Activated T-helper 9 cell treated with anti-CD3 and anti-CD28 coated beads, Interleukin-2, amount 50 U/mL, for 16 hours (primary cell): ENCODE results near the gene GON7.
"Not testable (repeated sequence)": the region's sequence is repeated elsewhere in the genome, so short reads cannot be mapped to it uniquely, and the experiment has no call there.

Experiments
- DNase-seq: peaks from one replicate; pipeline ENCODE4 v3.0.0-alpha.2; 2020; ENCODE audit warnings: low read depth

GON7 gene, protein sequence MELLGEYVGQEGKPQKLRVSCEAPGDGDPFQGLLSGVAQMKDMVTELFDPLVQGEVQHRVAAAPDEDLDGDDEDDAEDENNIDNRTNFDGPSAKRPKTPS

DNA sequence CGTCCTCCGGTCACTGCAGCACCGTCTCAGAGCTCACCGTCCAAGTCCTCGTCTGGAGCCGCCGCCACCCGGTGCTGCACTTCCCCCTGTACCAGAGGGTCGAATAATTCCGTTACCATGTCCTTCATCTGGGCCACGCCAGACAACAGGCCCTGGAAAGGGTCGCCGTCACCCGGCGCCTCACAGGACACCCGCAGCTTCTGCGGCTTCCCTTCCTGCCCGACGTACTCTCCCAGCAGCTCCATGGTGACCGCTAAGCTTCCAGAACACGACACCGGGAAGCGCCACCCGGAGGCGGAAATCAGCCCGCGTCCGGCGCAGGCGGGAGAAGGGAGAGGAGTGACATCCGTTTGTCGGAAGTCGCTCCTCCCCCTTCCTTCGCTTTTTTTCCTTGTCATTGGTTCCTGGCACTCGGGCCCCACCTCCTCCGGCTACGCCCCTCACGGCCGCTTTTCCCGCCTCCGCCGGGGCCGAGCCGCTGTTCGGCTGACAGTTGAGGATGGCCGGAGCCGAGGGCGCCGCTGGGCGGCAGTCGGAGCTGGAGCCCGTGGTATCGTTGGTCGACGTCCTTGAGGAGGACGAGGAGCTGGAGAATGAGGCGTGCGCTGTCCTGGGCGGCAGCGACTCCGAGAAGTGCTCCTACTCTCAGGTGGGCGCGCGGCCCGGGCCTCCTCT is at the start of gene GON7, which contains the start of gene UBR7:
GON7 (minus strand) TSS at position 273 of the 675 bp plus-strand sequence; CDS start at position 245, 28 bp downstream.
UBR7 (plus strand) TSS at position 464 of the 675 bp plus-strand sequence; CDS start at position 500, 36 bp downstream.
- peak; percentile 83 for DNase-seq

DNA sequence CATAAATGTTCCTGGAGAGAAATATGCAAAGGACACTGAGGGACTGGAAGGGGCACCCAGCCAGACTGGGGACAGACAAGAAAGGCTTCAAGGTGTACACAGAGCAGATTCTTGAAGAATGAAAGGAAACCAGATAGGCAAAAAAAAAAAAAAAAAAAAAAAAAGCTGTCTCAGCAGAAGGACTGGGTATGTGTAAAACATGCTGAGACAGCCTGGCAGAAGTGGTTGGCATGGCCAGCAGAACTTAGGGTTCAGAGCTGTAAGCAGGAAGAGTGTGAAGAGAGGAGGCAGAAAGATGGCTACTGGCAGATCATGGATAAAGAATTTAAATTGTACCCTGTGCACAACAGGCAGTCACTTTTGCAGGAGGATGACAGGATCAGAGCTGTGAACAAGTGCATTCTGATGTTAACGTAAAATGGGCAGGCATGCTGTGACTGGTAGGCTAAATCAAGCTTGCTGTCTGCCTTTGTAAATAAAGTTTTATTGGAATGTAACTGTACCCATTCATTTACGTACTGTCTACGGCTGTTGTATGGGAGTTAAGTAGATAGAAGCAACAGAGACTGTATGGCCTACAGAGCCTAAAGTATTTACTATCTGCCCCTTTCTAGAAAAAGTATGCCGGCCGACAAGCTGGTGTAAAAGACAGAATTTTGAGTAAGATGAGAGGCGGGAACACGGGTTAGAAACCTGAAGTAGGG is 42.4 kb upstream of the GON7 start:
- DNase-seq = no peak

DNA sequence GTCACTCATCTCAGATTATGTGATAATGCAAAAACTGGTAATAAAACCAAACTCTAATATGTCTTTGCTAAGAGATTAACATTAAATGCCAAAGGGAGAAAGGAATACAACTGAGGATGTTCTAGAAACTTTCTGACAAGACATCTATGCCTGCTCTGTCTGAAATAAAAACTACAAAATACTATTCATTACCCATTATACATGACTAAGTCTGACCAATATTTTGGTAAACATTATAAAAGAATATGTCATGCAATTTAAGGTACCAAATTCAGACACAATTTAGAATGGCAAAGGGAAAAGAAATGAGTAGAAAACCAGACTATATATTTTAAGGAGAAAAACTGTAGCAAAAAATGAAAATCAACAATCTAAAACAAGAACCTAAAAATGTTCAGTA is 39.7 kb upstream of the GON7 start:
- no peak for DNase-seq

DNA sequence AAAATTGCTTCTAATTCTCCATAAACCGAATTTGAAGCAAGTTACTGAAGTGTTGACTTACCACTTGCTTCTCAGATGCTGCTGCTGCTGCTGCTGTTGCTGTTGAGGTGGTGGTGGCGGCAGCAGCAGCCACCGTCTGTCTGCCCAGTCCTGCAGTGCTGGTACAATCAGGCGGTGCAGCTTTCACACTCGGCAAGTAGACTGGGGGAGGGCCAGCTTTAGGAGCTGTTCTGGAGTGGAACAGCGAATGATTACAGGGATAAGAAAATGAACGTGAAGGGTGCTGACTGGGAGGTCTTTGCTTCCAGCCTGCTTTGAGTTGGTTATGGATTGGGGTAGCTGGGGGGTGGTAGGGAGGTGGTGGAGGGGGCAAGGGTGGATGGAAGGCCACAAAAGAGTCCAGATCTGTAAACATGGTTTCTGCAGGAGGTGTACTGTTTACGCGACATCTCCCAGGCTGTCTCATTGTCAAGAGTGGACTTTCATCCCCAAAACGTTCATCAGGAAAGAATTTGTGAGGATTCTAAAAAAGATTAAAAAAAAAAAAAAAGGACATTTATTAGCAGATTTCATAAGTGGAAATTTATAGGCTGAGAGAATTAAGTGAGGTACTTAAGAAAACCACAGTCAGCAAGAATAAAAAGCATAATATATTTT is 39.0 kb upstream of the GON7 start:
- no peak for DNase-seq

DNA sequence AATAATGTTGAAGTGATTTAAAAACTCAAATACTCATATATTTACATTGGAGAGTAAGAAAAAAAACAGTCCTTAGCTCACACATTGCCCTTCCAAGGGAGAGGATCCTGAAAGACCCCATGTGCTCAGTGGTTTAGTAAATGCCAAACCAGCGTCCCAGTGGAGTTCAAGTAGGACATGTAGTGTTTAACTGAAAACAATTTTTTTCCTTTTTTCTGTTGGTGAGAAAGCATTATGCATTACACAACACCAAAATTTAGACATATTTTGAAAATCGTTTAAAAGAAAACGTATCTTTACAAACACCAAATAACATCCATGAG is 33.8 kb upstream of the GON7 start:
- DNase-seq = no peak

DNA sequence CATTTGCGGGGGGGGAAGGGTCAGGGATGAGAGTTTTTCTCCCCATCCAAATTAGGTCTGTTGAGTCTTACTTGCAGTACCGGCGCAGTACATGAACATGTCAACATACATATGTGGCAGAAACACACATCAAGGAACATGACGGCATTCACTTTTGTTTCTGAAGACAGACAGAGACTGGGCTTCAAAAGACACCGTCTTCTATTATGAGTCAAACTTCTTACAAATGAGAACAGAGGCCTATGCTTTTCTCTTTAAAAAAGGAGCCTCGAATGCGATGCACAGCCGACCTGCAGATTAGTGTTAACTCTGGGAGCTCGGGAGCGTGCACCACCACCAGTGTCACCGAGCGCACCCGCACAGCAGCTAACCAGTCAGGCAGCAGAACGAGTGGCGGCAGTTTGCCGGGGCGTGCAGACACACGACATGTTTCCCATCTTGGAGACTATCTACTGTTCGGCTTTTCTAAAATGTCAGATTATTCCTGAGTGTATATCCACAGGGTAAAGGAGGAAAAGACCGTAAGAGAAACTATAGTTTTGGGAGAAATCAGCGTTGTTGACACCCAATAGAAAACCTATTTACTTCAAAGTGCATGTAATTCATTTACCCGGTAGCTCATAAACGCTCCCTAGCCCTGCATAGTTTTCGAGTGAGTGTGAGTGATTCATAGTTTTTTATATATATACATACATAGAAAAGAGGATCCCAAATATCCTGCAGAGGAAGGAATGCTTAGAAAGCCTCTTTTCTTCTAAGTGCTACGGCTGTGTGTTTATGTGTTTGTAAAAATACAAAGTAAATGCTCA is 33.2 kb upstream of the GON7 start:
- DNase-seq = no peak

DNA sequence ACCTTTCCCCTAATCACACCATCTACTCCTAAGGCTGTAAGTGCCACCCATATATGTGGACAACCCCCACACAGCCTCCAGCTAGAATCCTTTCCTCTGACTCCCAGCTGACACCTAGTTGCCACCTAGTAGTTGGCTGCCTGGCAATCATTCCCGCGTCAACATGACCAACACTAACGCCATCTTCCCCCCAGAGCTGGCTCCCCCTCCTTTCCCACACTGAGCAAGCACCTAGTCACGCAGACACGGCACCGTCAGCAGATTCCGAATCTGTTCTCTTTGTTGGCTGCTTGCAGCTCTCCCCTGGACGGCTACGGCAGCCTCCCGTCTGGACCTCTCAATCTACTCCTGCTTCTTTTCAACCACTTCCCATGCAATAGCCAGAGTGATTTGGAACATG is 27.9 kb upstream of the GON7 start:
- DNase-seq = no peak

DNA sequence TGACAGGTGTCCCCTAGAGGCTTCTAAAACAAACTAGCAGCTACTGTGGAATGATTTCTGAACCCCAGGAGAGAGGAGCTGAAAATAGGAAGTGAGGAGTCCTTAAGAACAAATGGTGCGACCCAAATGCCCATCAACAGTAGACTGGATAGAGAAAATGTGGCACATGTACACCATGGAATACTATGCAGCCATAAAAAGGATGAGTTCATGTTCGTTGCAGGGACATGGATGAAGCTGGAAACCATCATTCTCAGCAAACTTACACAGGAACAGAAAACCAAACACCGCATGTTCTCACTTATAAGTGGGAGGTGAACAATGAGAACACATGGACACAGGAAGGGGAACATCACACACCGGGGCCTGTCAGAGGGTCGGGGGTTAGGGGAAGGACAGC is 26.2 kb upstream of the GON7 start:
- not testable (repeated sequence) for DNase-seq

DNA sequence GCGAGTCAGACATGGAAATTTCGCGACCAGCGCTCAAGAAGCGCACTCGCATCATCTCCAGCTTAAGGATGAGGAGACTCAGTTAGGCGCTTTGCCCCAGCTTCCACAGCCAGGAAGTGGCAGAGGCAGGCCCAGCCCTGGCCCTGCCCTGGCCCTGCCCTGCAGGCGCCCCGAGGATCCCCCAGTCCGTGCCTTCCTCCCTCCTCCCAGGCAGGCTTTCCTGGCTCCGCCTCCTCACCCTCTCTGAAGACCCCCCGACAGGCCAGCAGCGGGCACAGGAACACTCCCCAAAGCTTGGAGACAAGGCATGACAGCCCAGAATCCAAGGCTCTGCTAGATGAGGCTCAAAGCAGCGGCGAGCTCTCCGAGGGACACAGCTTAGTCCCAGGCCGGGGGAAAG is 25.3 kb upstream of the GON7 start:
- no peak for DNase-seq

DNA sequence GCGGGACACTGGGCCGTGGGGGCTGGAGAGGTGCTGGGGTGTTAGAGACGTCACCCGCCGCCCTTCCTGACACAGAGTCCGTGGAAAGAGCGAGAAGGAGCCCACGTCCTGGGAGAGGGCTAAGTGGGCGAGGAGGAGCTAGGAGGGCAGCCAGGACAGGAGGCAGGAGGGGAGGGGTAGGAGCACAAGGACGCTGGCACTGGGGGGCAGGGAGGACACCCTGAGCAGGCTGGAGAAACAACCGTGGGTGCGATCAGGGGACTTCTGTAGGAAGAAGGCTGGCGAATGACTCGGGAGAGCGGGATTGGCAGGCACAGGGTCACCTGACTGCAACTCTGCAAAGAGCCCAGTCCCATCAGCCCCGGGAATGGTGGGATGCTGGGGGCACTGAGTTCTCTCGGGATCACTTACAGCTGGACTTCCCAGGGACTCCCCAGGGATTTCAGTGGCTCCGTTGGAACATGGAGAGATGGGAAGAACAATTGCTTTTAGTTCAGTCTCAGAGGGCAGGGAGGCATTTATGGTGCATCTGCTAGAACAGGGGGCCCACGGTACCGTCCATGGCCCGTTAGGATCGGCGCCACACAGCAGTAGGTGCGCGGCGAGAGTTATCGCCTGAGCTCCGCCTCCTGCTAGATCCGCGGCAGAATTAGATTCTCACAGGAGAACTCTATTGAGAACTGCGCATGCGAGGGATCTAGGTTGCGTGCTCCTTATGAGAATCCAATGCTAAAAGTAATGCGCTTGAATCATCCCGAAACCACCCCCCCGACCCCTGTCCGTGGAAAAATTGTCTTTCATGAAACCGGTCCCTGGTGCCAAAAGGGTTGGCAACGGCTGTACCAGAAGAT is 24.5 kb upstream of the GON7 start:
- DNase-seq = no peak

DNA sequence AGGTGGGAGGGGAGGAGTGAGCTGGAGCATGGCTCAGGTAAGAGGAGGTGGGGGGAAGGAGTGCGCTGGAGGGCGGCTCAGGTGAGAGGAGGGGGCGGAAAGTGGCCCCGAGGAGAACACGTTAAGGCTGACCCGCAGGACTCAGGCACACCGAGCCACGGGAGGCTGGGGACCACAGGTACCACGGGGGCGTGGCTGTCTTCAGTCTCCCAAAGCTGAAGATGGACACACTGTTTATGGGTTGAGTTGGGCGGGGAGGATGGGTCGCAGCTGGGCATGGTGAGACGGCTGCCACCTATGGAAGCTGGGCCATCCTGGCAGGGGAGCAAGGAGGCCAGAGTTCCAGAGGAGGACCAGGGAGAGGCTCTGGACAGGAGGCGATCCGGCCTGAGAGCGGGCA is 23.7 kb upstream of the GON7 start:
- DNase-seq = no peak

DNA sequence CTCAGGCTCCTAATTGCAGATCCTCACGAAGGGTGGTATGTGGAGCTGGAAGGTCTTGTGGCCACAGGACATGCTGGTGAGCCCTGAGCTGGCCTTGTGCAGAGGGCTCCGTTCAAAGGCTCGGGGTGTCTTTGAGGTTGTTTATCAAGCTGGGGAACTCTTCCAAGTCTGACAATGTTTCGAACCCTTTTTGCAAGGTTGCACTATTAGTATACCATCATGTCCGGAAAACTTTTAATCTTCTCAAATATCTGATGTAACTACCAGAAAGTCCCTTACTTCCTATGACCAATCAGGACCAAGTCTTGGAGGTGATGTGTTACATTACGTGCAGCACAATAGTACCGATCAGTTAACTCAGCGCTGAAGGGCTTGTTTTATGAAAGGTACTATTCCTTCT is 21.7 kb upstream of the GON7 start:
- DNase-seq = no peak

DNA sequence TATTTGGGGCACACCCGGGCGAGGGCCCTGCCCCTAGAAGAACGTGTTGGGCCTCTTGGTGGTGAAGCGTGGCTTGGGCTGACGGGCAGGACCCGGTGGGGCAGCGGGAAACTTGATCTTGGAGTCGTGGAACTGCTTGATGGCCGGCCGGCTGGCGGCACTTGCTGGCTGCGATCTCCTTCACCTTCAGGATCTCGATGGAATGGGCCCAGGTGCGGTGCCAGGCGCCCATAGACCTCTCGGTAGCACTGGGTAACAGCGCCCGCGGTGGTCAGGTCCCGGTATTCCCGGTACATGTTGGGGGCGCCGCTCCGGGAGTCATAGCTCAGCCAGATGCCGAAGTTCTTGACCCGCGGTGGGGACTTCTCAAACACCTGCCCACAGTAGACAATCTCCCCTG is 16.7 kb upstream of the GON7 start:
- no peak for DNase-seq

DNA sequence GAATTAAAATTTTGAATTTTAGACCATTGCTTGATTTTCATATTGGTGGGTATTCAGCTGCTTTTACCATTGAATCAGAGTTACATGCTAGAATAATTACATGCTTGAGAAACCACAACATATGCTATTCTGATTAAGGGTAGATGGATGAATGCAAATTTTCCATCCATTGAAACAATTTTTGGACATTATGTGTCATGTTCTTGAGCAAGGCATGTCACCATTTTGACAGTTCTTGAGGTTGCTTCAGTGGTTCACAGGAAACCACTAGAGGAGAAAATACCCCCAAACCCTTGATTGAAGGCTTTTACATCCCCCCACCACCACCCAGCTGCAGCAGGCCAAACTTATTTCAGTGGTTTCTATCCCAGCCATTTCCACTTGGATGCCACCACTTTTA is 13.6 kb upstream of the GON7 start:
- DNase-seq = no peak

DNA sequence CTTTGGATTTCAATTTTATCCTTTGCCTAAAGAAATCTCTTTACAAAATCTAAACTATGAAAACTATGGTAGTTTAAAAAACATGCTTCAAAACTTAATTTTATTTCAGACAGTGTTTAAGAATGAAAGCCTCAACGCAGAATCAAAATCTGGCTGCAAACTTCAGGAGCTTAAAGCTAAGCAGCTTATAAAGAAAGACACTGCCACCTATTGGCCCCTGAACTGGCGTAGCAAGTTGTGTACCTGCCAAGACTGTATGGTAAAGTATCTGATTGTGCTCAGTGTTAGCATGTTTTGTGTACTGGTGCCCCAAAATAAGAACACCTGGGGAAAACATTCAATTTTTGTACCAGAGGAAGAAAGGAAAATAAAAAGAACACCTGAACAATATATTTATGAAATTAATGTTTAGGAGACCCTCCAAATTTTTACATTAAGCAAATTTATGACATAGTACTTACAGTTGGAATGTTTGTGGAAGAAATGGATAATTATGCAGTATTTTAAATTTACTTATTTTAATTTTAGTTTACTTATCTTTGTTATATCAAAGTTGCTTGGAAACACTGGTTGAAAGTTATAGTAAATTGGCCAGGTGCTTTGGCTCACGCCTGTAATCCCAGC is 12.3 kb upstream of the GON7 start:
- DNase-seq = no peak

DNA sequence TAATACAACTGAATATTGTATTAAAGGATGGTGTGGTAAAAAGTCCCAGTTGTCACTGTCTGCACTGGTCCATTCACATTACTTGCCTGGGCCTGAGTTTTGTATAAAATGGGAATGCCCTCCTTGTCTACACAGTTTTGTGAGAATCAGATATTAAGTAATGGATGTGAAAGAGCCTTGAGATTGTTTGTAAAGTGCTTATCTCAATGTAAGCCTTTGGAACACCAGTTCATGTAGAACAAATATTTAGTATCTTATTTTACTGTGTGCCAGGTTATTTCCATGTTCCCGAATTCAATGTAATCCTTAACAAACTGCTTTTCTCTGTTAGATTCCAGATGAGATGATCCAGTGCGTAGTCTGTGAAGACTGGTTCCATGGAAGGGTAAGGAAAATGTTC is 7.7 kb upstream of the GON7 start:
- no peak for DNase-seq

DNA sequence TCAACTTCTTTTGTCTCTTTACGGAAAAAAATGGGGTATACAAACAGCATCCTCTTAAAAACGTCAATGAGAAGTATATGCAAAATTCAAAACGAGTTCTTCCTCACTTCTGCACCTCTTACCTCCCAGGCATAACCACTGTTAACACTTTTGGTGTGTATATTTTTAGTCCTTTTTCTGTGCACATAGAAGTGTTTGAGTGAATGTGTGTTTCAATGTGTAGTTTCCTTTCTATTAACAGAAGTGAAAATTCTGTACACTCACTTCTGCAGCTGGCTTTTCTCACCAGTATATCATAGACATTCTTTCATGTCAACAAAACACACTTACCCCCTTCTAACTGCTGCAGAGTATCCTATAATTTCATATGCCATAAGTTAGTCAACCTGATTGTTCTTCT is 5.6 kb upstream of the GON7 start:
- DNase-seq = no peak

DNA sequence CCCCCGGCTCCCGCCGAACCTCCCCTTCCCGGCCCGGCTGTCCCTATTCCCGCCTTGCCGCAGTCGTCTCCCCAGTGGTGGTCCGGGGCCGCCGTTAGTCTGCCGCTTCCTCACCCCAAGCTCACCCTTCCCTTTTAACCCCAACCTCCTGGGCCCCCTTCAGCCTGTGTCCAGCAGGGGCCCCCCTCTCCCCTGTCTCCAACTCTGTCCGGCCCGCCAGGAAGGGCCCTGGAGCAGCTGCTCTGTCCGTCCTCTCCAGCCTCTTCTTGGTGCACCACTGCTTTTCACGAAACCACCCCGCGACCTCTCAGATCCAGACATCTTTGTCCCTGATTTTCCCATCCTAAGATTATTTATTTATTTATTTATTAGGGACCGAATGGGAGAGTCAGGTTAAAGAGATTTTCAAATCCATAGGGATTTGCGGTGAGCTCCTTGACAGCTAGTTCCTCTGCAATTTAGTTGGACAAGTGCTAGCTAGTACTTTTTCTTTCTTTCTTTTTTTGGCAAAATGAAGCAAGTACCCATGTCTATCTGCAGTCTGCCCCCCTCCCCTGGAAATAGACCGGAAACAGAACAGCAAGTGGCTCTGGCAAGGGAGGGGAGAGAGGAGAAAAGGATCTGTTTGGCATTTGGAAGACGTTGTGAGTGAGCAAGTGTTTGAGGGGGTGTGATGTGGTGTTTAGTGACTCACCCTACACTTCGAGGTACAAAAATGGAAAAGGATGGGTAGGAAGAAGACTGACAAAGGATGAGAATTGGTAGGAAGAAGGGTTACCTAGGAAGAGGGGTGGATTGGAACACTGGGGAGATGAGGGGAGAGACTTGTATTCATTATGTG is 823 bp upstream of the GON7 start:
- DNase-seq = no peak

DNA sequence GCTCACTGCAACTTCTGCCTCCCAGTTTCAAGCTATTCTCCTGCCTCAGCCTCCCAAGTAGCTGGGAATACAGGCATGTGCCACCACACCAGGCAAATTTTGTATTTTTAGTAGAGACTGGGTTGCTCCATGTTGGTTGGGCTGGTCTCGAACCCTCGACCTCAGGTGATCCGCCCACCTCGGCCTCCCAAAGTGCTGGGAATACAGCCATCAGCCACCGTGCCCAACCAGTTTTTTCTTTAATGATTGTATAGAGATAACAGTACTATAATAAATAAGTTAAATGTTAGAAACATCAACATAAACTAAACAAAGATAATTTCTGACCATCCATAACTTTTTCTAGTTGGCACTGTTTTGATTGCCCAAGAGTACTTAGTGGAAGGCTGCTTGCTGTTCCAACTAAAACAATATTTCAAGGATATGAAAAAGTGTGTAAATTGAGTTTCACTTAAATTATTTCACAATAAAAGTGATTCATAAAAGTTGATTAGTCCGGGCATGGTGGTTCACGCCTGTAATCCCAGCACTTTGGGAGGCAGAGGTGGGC is 5.6 kb downstream of the GON7 start:
- DNase-seq = no peak

DNA sequence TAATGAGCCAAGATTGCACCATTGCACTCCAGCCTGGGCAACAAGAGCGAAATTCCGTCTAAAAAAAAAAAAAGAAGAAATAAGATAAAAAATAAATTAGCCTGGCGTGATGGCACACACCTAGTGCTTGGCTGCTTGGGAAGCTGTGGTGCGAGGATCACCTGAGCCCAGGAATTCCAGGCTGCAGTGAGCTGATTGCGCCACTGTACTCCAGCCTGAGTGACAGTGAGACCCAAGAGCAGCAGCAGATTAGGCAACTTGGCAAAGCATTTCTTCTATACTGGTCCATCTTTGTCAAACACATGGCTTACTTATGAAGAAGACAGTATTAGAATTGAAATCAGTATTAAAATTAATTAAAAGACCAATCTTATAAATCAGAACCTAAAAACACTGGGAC is 6.3 kb downstream of the GON7 start:
- no peak for DNase-seq
